ENCODE data around the gene ABCC1.

GRCh38 chr16:16116841-16117240 lies 167.4 kb downstream of the ABCC1 start:
- no peak for TF ChIP-seq CTCF (IDR thresholded peaks at IDR 0.05; ENCODE audit: low read length)
- TF ChIP-seq EZH2 (IDR thresholded peaks at IDR 0.05; ENCODE audit: borderline replicate concordance, low read length): no peak
